A673 (cell line): ENCODE measurements around the gene PGM2L1.

ENCODE experiments used
- EZH2 ChIP-seq: fragments of 200-600 bp; sonication (generic); IDR thresholded peaks from 2 replicates; pipeline ENCODE4 v1.6.1; 2017; ENCODE audit warnings: borderline replicate concordance, low read depth, mild to moderate bottlenecking, mixed read lengths, antibody characterized with exemption, low read length; ENCODE audit not compliant: poor library complexity, severe bottlenecking
- TF ChIP-seq, protein P1 (sequence below): fragments of 300-800, 200-600 bp; sonication (generic); conservative IDR thresholded peaks from 2 replicates; pipeline ENCODE4 v1.5.1; 2017; ENCODE audit warnings: low read depth, mild to moderate bottlenecking, antibody characterized with exemption, low read length, moderate library complexity, mixed read lengths

DNA sequence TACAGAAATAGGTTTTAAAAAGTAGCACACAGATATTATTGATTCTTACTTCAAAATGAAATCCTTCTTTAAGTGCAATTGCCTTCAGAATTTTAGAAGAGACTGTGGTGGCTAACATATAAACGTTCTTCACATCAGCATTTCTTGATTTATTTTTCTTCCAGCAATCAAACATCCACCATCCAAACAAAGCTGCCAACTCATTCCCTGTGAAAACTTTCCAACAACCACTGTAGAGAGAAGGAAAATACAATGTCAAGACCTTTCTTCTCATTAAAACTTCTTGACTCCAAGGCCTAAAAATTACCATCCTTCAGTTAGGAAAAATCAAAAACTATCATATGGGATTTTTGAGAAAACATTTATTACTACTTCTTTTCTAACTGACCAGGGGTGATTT lies 52.8 kb downstream of the PGM2L1 start:
- TF ChIP-seq, protein P1, sequence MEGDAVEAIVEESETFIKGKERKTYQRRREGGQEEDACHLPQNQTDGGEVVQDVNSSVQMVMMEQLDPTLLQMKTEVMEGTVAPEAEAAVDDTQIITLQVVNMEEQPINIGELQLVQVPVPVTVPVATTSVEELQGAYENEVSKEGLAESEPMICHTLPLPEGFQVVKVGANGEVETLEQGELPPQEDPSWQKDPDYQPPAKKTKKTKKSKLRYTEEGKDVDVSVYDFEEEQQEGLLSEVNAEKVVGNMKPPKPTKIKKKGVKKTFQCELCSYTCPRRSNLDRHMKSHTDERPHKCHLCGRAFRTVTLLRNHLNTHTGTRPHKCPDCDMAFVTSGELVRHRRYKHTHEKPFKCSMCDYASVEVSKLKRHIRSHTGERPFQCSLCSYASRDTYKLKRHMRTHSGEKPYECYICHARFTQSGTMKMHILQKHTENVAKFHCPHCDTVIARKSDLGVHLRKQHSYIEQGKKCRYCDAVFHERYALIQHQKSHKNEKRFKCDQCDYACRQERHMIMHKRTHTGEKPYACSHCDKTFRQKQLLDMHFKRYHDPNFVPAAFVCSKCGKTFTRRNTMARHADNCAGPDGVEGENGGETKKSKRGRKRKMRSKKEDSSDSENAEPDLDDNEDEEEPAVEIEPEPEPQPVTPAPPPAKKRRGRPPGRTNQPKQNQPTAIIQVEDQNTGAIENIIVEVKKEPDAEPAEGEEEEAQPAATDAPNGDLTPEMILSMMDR = no peak
- no peak for TF ChIP-seq EZH2
